Measurements from ENCODE around the gene RPL13. TPM values are rescaled to one million over a fixed set of nuclear protein-coding genes. Genes with fewer than 3 reads are reported as not detected.
A peak's percentile ranks its signal among the peaks of the same experiment; 100 is the strongest.

RPL13 gene
- total and polyA plus RNA-seq, 2 of the 13 experiments (the other 11 are each of a cell fraction or from before 2014, with no cell fraction given), result 2,988 to 4,411 TPM

GRCh38 chr16:89564476-89565255 lies 4.2 kb downstream of the RPL13 start (continued):
- TF ChIP-seq CTCF (CRISPR knock-in tag; IDR thresholded peaks at IDR 0.05) (peak; percentile 15; the same call in 1 of the 2 replicates), IKZF4 (CRISPR knock-in tag; IDR thresholded peaks at IDR 0.05; ENCODE audit: borderline replicate concordance, low read depth, not compliant biosample characterization) (no peak), MZF1 (CRISPR knock-in tag; IDR thresholded peaks at IDR 0.05; ENCODE audit: borderline replicate concordance) (no peak), HINFP (CRISPR knock-in tag; IDR thresholded peaks at IDR 0.05; ENCODE audit: low read depth) (peak; percentile 50; the same call in 1 of the 2 replicates), ATRX (CRISPR knock-in tag; IDR thresholded peaks at IDR 0.05; ENCODE audit: borderline replicate concordance) (no peak), MED13 (CRISPR knock-in tag; IDR thresholded peaks at IDR 0.05) (no peak), FLYWCH1 (CRISPR knock-in tag; IDR thresholded peaks at IDR 0.05) (no peak), LBX2 (CRISPR knock-in tag; IDR thresholded peaks at IDR 0.05; ENCODE audit: borderline replicate concordance) (no peak), PHF21A (CRISPR knock-in tag; IDR thresholded peaks at IDR 0.05) (no peak), ZFX (CRISPR knock-in tag; IDR thresholded peaks at IDR 0.05; ENCODE audit: low read depth) (0 out of 2 replicates have a peak, but pooled peaks have one; percentile 8), ZBTB3 (CRISPR knock-in tag; IDR thresholded peaks at IDR 0.05; ENCODE audit: borderline replicate concordance, low read depth) (0 out of 2 replicates have a peak, but pooled peaks have one; percentile 26), TAF15 (IDR thresholded peaks at IDR 0.05; ENCODE audit: low read depth, low read length, poor library complexity, severe bottlenecking) (peak; percentile 71), FUBP1 (CRISPR knock-in tag; IDR thresholded peaks at IDR 0.05; ENCODE audit: borderline replicate concordance) (no peak), XRCC5 (optimal IDR thresholded peaks at IDR 0.05; ENCODE audit: low read length) (no peak), ETS1 (CRISPR knock-in tag; IDR thresholded peaks at IDR 0.05) (no peak), ZBTB38 (CRISPR knock-in tag; IDR thresholded peaks at IDR 0.05) (peak; percentile 62), POLR2AphosphoS2 (IDR thresholded peaks at IDR 0.05; ENCODE audit: low read depth, low read length) (no peak), IKZF5 (CRISPR knock-in tag; IDR thresholded peaks at IDR 0.05) (no peak)
